Heart right ventricle (tissue), 16 donors: ENCODE data around the gene LEMD3. TPM values are rescaled to one million over a fixed set of nuclear protein-coding genes. Genes with fewer than 3 reads are reported as not detected.

ENCODE experiments used
- ATAC-seq, 8 donors: fragments of 200-7000 bp; cut with Tn5 transposase; one replicate each; pipeline ENCODE4 v1.9.1; 2020; ENCODE audit warnings: mild to moderate bottlenecking in 8 of 8, moderate library complexity in 8 of 8, moderate number of reproducible peaks in 1 of 8
- DNase-seq, 2 donors: peaks; one replicate each; pipeline ENCODE4 v3.0.0-alpha.2; 2020
- H3K27ac ChIP-seq, 10 donors: fragments of 200-600 bp; sonication (generic) in 2 of 10; one replicate each; pipeline versions ENCODE4 v1.5.0 to v1.8.0; 2020 to 2022; ENCODE audit warnings: mild to moderate bottlenecking in 3 of 10
- H3K27me3 ChIP-seq, 7 donors: fragments of 200-600 bp; one replicate each; pipeline ENCODE4 v1.8.0; 2021 to 2022; ENCODE audit warnings: mild to moderate bottlenecking in 2 of 7
- H3K36me3 ChIP-seq, 9 donors: fragments of 200-600 bp; sonication (generic) in 1 of 9; one replicate each; pipeline versions ENCODE4 v1.5.0 to v1.8.0; 2020 to 2022; ENCODE audit warnings: mild to moderate bottlenecking in 2 of 9
- H3K4me1 ChIP-seq, 9 donors: fragments of 200-600 bp; sonication (generic) in 1 of 9; one replicate each; pipeline versions ENCODE4 v1.5.0 to v1.8.0; 2020 to 2022; ENCODE audit warnings: mild to moderate bottlenecking in 4 of 9
- H3K4me3 ChIP-seq, 10 donors: fragments of 200-600 bp; sonication (generic) in 2 of 10; one replicate each; pipeline versions ENCODE4 v1.5.0 to v1.8.0; 2020 to 2022; ENCODE audit warnings: mild to moderate bottlenecking in 7 of 10, moderate library complexity in 2 of 10
- H3K9me3 ChIP-seq, 11 donors: fragments of 200-600 bp in 10 of 11; sonication (generic) in 2 of 11; one replicate each; pipeline versions ENCODE4 v1.5.0 to v1.8.0; 2013 to 2022; ENCODE audit warnings: mild to moderate bottlenecking in 2 of 11, control low read depth in 1 of 11, moderate library complexity in 1 of 11
- WGBS, 2 donors: extraction: QIAGEN DNeasy Blood & Tissue Kit; methylation state at CpG; one replicate each; pipeline ENCODE4 v1.1.7; 2013; ENCODE audit warnings: inconsistent platforms in 1 of 2; 5-methylcytosine and 5-hydroxymethylcytosine counted together
- intact Hi-C, 10 donors: fragments of 100-400 bp; cut with DNase I; formaldehyde crosslinking; loops; one replicate each; pipeline versions ENCODE4 v1.11.1 to v1.14.2; 2022
- polyA plus RNA-seq, 2 donors: library from polyadenylated mRNA; stranded (reverse); fragments of 200-250 nt; gene quantifications; one replicate each; pipeline ENCODE4 v1.2.3, GENCODE V29; 2013
- total RNA-seq, 10 donors: library from RNA; stranded (reverse); fragmentation: NEBNext Ultra II Directional in 3 of 10; extraction: Animal tissue kit (Norgen Biotek cat#: 25700) in 3 of 10; gene quantifications; one replicate each; pipeline versions ENCODE4 v1.2.1 to v1.2.4, GENCODE V29; 2021 to 2023
- TF ChIP-seq, protein P1 (sequence below), 9 donors: fragments of 200-600 bp; sonication (generic) in 2 of 9; IDR thresholded peaks; one replicate each; pipeline versions ENCODE4 v1.5.0 to v1.8.0; 2021 to 2022; ENCODE audit warnings: antibody characterized with exemption in 9 of 9, mild to moderate bottlenecking in 5 of 9, moderate library complexity in 1 of 9
- donor health status: Arrhythmogenic right ventricular cardiomyopathy.
- donor health status: ischemic (EF 13 %, LVEDD 7.1; RV severe dilation, severe dysfunction).
- donor health status: healthy with polysubstance abuse.
- donor health status: DM: no; HTN: yes; CAD: no.
- donor health status: DM: no; HTN: no; CAD: no.
- donor health status: ischemic (EF 25% LVEDD 6.9; RV normal size, moderate dysfunction).
- donor health status: ischemic (EF 25% LVEDD 5.7; RV mildly dilated, moderate dysfunction).
- donor health status: healthy.
- donor health status: DM: yes; HTN: yes; CAD: no.
- donor health status: Ischemic cardiomyopathy.
- donor health status: ischemic (EF 35%, LVEDD 5.7; RV mildly dilated, moderate dysfunction).
- donor health status: nonischemic (EF 11% LVEDD 7.7; RV severe dilation, severe dysfunction).
- donor health status: DM: yes; HTN: yes; CAD: no.
- donor health status: PGD.
- donor health status: ischemic (EF 29% LVEDD 5.4; RV normal size, mild dysfunction).
- donor health status: nonischemic (EF 23%, LVEDD 6.1; RV moderate dilation, normal function).

The LEMD3 gene
- total and polyA plus RNA-seq, 12 donors, result 4.5 to 16.3 (median 11.9) TPM

DNA sequence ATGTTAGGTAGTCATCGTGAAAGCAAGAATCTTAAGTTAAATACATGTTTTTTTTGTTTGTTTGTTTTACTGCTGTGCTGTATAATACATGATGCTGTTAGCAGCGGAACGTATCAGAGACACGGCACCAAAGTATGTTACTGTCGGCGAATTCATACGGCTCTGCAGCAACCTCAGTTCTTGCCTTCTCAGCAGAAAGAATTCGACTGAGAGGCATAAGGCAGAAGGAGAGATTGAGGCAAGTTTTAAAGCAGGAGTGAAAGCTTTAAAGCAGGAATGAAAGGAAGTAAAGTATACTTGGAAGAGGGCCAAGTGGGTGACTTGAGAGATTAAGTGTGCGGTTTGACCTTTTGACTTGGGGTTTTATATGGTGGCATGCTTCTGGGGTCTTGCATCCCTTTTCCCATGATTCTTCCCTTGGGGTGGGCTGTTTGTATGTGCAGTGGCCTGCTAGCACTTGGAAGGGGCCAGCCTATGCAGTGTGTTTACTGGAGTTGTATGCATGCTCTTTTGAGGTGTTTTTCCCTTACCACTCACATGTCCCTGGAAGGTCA lies 23.7 kb downstream of the LEMD3 start:
- 63 to 70% methylated on average over 9 of the region's 9 CpGs for WGBS, 2 donors
- ATAC-seq (no peak), DNase-seq (no peak)
- Histone ChIP-seq H3K27me3 (no peaks in the 10 kb centered on the region), H3K4me1 (peaks cover 0 to 41% (median 19%) of the 10 kb centered on the region in 9 donors), H3K36me3 (peaks cover 0 to 9% (median 0%) of the 10 kb centered on the region in 9 donors), H3K4me3 (no peak overlapping the region), H3K27ac (no peak overlapping the region), H3K9me3 (peaks cover 0 to 17% (median 6%) of the 10 kb centered on the region in 11 donors)
- intact Hi-C loops, result no loop called here
- TF ChIP-seq, protein P1, sequence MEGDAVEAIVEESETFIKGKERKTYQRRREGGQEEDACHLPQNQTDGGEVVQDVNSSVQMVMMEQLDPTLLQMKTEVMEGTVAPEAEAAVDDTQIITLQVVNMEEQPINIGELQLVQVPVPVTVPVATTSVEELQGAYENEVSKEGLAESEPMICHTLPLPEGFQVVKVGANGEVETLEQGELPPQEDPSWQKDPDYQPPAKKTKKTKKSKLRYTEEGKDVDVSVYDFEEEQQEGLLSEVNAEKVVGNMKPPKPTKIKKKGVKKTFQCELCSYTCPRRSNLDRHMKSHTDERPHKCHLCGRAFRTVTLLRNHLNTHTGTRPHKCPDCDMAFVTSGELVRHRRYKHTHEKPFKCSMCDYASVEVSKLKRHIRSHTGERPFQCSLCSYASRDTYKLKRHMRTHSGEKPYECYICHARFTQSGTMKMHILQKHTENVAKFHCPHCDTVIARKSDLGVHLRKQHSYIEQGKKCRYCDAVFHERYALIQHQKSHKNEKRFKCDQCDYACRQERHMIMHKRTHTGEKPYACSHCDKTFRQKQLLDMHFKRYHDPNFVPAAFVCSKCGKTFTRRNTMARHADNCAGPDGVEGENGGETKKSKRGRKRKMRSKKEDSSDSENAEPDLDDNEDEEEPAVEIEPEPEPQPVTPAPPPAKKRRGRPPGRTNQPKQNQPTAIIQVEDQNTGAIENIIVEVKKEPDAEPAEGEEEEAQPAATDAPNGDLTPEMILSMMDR (IDR thresholded peaks at IDR 0.05), result no peak

DNA sequence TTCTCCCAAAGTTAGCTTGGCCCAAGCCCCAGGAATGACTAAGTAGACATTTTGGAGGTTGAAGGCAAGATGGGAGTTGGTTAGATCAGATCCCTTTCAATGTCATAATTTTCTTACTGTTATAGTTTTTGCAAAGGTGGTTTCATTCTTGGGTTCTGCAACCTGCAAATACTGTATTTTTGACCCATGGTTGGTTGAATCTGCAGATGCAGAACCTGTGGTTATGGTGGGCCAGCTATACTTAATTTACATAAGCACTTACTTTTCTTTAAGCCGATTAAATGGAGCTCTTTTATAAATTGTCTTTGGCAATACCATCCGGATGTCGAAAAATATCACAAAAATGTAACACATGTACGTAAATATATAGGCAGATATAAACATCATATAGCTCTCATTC lies 25.6 kb downstream of the LEMD3 start:
- intact Hi-C loops, result no loop called here
- WGBS, 2 donors, result 97 to 98% methylated on average over 4 of the region's 4 CpGs
- Histone ChIP-seq H3K4me1 (peaks cover 0 to 41% (median 11%) of the 10 kb centered on the region in 9 donors), H3K9me3 (peaks cover 0 to 17% (median 6%) of the 10 kb centered on the region in 11 donors), H3K27me3 (no peaks in the 10 kb centered on the region), H3K4me3 (no peak overlapping the region), H3K27ac (peak overlapping the region in 2 of 10 donors; percentile 62 to 68), H3K36me3 (peaks cover 0 to 9% (median 0%) of the 10 kb centered on the region in 9 donors)
- TF ChIP-seq, protein P1 (IDR thresholded peaks at IDR 0.05), result no peak
- ATAC-seq (no peak), DNase-seq (no peak)

DNA sequence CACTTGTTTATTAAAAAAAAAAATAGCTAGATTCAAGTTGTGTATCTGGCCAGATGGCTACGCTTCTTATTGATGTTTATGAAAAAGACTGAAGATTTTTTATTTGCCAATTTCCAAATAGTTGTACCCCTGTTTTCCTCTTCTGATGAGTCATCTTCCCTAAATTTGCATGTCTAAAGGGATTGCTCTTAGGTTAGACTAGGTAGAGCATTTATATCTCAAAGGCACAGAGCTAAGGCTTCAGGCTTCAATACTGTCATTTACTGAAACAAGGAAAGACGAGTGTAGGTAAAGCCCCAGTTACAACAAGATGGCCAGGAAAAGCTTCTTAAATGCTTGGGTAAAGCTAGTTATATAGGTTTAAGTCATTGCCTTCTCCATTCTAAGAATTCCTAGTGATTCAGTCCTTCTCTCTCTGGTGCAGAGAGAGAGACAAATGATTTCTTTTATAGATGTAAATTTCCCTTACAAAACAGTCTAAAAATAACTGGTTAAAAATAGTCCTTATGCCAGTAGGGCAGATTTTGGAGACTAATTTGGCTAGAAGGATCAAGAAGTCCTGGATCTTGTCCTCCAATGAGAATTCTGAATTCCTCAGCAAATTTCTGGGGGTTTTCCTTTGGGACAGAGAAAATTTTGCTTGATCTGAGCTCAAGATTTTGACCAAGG lies 26.1 kb downstream of the LEMD3 start:
- Histone ChIP-seq H3K4me1 (peaks cover 0 to 41% (median 11%) of the 10 kb centered on the region in 9 donors), H3K27me3 (no peaks in the 10 kb centered on the region), H3K36me3 (peaks cover 0 to 9% (median 0%) of the 10 kb centered on the region in 9 donors), H3K4me3 (no peak overlapping the region), H3K9me3 (peaks cover 0 to 17% (median 6%) of the 10 kb centered on the region in 11 donors), H3K27ac (peak overlapping the region in 8 of 10 donors; percentile 2 to 68 (median 54))
- DNase-seq, result no peak
- peak in 4 of 8 donors; percentile 45 to 82 (median 64) for ATAC-seq
- intact Hi-C loops, result no loop called here
- 73 to 82% methylated on average over 2 of the region's 2 CpGs for WGBS, 2 donors
- TF ChIP-seq, protein P1 (IDR thresholded peaks at IDR 0.05), result no peak

DNA sequence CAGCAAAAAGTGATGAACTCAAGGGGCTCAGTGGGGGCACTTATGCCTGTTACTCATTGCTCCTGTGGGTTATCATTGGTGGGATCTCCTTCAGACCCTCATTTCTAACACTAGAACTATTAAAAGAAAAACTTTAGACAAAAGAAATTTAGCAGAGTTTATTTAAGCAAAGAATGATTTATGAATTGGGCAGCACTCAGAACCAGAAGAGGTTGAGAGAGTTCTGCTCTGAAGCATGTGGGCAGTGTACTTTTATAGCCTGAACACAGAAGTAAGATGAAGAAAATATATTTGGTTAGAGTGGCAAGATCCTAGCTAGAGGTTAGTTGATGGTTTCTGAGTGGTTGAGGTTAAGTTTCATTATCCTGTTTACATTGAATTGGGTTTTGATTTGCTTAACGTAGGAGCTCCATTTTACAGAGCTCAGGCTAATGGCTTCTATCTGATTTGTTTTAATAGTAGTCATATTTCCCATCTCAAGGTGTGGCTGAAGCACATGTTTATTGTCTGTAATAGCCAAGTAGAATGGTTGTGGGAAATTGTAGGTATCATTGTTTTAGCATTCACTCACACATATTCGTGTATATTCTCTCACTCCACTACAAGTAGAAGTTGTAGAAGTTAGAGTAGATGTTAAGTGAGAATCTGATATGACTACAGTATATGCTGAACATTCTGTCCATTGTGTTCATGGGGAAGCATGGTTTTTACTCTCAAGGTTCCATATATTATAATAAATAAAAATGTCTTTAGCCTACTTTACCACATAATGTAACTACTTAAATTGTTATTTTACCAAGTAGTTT lies 27.6 kb downstream of the LEMD3 start:
- peaks cover 0 to 17% (median 6%) of the 10 kb centered on the region in 11 donors for H3K9me3 ChIP-seq
- H3K27ac ChIP-seq, result no peak overlapping the region
- H3K4me1 ChIP-seq, result peaks cover 0 to 44% (median 11%) of the 10 kb centered on the region in 9 donors
- ATAC-seq, result no peak
- no peak overlapping the region for H3K4me3 ChIP-seq
- DNase-seq, result no peak
- intact Hi-C loops, result no loop called here
- peaks cover 0 to 9% (median 0%) of the 10 kb centered on the region in 9 donors for H3K36me3 ChIP-seq
- TF ChIP-seq, protein P1 (IDR thresholded peaks at IDR 0.05), result no peak
- H3K27me3 ChIP-seq, result no peaks in the 10 kb centered on the region
- WGBS, 2 donors, result 88 to 90% methylated on average over 2 of the region's 2 CpGs
